ENCODE measurements around the gene PIM3.
A peak's percentile ranks its signal among the peaks of the same experiment; 100 is the strongest.

PIM3 gene

GRCh38 chr22:50012211-50013181 lies 51.9 kb downstream of the PIM3 start, which contains the start of gene IL17REL:
Gene IL17REL (minus strand): TSS chr22:50012765. CDS start chr22:50012646, 119 bp downstream.
- no peak within 1 kb of the TSS for H3K4me3 ChIP-seq (ENCODE audit: low read depth, low read length)
- TF ChIP-seq, protein P1, sequence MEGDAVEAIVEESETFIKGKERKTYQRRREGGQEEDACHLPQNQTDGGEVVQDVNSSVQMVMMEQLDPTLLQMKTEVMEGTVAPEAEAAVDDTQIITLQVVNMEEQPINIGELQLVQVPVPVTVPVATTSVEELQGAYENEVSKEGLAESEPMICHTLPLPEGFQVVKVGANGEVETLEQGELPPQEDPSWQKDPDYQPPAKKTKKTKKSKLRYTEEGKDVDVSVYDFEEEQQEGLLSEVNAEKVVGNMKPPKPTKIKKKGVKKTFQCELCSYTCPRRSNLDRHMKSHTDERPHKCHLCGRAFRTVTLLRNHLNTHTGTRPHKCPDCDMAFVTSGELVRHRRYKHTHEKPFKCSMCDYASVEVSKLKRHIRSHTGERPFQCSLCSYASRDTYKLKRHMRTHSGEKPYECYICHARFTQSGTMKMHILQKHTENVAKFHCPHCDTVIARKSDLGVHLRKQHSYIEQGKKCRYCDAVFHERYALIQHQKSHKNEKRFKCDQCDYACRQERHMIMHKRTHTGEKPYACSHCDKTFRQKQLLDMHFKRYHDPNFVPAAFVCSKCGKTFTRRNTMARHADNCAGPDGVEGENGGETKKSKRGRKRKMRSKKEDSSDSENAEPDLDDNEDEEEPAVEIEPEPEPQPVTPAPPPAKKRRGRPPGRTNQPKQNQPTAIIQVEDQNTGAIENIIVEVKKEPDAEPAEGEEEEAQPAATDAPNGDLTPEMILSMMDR (IDR thresholded peaks at IDR 0.05; ENCODE audit: low read depth, low read length) = peak; percentile 27
- in situ Hi-C loops (cut with HindIII; ENCODE audit: low sequenced_read_pairs) = no loop called here
- DNase-seq (ENCODE audit: low read depth, low spot score) = no peak
